GM18517 (cell line): ENCODE results near the gene CCDC85A.

Experiments
- ATAC-seq: cut with Tn5 transposase; IDR thresholded peaks from one replicate; pipeline ENCODE4 v1.9.1; 2021; ENCODE audit warnings: mild to moderate bottlenecking, moderate library complexity; ENCODE audit not compliant: unreplicated experiment

CCDC85A gene

DNA sequence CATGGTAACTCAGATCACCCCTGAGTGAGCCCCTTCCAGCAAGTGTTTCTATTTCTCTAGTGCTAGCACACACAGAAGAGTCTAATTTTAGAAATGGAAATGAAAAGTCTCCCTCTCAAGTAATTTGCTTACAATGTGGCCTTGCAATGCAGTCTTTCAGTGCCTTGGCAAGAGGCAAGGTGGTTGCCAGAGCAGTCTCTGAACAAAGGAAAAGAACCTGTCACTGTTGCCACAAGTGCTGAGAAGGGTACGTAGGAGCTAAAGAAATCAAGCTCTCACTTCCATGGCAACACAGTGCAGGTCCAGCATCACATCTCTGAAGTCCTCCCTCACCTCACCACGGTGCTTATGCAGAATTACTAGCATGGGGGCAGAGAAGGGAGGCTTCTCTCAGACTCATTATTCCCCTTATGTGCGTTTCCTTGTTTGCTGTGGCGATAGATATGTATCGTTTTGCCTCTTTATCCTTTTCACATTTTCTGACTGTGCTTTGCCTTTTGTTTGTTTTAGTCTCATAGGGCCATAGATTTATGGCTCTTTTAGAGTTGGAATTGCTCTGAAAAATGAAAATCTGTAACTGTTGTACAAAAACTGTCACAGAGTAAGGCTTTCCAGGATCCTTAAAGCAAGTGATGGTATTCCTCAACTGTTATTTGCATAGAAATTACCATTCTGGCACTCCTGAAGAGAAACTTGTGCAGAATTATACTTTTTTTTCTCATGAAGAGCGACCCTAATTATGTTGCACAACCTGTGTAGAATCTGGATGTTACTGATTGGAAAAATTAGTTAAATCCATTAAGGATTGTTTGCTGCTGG lies 164.8 kb downstream of the CCDC85A start:
- peak; percentile 43 for ATAC-seq

DNA sequence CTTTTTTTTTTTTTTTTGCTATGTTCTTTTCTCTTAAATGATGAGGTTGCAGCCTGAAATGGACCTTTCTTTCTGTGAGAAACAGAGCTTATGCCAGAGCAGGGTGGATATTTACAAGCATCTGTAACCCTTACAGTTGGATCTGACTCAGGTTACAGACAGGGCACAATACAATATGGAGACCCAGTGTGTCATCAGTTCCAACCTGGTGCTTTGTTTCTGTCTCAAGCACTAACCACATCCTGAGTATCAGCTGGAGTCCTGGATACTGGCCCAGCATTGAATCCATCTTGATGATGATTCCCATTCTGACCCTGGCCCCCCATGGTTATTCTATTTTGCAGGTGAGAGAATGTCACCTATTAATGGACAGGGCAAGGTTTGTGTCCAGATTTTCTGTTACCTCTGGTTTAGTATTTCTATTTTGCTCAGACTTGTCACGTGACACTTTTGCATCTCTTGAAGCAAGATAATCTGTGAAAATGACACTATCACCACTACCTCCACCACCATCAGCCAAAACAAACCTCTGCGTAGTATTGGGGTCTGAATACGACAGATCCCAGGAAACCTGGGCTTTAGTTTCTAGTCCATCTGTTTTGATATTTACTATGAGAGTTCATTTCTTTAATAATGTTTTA lies 174.0 kb downstream of the CCDC85A start:
- ATAC-seq: no peak

DNA sequence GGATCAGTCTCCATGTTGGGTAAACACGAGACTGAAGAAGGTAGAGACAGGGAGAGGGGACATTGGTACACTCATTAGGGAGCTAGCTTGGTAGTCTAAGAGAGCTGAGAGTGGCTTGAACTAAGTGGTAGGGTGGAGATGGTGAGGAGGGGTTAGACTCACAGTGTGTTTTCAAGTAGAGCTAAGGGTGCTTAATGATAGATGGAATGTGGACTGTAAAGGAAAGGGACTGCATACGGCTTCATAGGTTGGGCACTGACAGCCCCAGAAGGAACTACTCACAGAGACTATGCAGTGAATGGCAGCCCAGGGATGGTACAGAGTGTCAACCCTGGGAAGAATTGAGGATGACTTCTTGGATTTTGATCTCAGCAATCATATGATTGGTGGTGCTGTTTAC lies 178.1 kb downstream of the CCDC85A start:
- ATAC-seq: no peak

DNA sequence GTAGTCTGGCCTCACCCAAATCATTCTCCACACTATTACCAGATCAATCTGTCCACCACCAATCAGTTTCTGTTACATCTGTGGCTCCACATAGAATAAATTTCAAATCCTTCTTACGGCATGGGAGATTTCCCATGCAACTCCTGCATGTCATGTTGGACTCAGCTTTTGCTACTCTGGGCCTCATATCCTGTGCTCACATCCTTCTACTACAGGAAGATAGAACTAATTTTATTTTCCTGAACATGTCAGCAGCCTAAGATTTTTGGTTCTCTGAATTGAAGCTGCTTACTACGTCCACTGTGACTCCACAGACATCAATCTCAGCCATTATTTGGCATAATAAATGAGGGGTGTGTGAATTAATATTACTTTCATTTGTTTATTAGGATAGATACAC lies 181.1 kb downstream of the CCDC85A start:
- ATAC-seq: no peak

DNA sequence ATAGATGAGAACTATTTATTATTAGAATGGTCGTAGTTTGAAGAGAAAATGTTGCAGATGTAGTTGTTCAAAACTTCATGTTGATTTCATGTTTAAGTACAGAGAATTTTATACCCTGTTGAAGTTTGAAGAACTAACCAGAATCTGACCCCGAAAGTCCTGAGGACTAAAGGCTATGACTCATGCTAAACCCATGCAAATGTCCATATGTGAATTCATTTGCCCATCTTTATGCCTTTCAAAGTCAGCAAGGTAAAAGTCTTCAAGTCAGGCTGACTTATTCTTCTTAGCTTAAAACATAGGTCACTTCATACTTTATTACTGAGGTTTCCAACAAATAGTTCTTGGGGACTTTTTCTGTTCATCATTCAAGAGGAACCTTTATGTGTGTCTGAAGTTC lies 185.5 kb downstream of the CCDC85A start:
- ATAC-seq: no peak

DNA sequence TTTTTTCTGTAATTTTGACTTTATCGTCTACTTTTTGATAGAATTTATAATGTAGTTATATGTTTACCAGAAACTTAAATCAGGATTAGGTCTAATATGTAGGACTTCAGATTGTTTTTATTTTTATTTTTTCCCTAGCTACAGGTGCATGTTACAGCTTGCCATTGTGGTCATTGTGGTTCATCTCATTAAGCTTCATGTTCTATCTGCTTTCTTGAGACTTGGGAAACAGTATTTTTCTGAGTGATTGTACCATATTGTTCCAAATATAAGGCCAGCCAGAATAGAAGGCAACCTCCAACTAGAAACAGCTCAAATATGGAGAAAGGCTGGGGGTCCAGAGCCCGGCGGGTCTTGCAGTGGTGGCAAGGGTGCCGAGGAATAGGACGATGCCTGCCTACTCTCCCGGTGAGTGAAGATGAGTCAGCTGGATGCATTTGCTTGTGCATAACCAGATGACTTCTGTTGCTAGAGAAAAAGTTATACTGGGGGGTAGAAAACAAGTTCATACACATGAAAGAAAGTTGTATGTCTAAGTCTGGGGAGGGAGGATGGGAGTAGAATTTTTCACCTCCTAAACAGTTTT lies 188.4 kb downstream of the CCDC85A start:
- ATAC-seq: no peak

DNA sequence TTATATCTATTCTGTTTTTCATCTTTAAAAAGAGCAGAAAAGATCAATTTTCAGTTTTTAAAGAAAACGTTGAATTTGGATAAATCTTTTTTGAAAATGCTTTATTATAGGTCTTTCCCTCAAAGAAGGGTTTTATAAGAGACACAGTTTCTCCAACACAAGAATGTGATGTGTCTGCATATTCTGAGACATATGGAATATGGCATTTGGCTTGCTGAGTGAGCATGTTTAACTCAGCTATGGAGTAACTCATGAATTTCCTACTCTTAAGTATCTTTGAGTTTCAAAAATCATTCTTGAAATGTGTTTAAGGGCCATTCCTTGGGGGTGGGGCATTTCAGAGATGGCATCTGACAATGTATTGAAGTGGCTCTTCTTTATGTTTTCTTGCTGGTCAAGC lies 191.5 kb downstream of the CCDC85A start:
- no peak for ATAC-seq

DNA sequence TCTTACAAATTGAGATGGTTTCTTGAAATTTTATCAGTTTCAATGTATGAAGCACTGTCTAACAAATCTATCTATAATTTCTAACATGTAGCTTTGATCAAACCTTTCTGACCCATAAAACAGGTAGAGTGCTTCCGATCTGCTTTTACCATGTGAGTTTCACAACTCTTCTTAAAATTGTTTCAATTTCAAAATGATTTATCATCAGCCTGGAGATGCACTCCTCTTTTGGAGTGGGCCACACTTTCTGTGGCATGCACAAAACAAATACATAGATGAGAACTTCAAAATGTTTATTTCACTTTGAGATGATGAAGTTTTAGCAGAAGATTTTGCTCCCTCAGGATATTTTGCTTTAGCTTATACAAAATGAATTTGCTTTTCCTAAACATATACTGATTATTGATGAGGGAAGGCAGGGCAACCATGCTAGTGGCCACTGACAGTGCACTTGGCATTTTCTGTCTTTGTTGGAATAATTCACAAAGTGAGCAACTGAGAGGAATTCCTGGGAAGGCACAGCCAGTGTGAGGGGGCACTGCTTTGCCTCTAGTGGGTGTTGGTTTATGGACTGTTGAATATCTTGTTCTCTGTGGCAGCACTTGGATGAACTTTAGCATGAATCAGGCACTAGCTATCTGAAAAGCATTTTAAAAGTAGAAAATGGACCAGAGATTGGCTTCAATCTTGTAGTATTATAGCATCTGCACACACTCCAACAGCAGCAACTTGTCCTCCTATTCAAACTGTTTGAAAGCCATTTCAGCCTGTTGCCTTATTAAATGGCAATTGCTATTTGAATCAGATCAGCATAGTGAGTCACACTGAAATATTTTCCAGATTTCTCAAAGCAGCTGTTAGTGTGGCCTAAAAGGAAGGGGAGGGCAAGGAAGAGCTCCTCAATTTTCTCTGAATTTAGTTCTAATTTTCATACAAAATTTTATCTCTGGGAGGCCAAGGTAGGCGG lies 193.2 kb downstream of the CCDC85A start:
- no peak for ATAC-seq

DNA sequence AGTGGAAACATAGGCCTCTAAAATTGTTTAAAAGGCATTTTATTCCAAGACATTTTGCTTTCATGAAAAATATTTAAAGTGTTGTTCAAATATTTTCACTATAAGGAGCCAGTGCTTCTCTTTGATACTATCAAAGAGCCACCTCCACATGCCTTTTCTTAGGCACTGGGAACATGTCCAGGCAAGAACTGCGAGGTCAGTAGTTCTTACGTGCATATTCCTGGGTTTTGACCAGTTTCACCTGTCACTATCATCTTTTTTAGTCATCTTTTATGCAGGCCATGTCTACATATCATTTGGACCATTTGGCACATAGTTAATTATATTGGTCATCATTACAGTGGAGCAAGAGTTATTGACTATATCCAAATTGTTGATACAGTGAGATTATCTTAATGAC lies 195.3 kb downstream of the CCDC85A start:
- no peak for ATAC-seq

DNA sequence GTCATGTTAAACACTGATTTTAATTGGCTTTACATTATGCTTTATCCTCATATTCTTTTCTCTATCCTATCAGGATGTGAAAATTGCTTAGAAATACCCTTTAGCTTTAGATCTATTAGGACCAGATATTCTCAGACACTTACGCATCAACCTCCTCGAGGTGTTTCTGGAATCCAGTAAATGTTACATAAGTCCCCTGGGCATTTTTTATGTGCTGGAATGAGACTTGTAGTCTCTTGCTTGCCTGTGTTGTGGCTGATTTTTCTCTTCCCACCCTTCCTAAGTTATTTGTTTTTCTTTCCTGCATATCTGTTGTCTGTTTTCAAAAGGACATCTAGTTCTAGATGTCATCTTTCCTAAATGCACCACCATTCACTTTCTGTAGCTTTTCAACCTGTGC lies 197.1 kb downstream of the CCDC85A start:
- ATAC-seq: no peak

DNA sequence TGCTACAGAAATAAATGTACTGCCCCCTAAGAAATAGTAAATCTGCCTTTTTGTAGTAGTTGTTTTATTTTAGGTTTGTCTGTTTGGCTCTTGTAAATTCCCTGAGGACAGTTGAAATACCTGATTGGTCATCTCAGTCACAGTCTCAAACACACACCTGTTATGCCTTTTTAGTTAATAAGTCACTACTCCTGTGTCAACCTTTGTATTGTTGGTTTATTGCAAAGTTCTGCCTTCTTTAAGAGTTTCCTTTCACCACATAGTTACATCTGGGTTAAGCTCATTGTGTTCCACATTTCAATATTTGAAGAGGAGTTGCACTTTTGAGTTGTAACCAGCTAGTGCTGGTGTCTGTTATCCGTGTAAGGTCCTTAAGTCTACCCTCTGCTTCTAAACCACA lies 198.7 kb downstream of the CCDC85A start:
- ATAC-seq: no peak

DNA sequence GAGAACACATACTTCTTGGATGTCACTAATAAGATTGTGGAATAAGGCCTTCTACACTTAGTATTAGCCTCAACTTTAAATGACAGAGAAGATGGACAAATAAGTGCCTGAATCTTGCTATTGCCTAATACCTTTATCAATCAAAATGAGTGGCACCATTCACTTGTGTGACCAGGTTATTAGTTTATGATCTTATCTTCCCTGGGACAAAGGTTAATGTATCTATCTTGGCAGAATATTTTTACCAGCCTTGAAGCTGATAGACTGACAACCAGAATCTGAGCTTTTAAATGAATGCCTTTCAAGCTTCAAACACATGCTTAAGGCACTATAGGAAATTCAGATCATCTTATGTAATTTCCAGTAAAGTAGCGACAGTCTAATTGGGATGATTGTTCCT lies 202.9 kb downstream of the CCDC85A start:
- ATAC-seq: no peak

DNA sequence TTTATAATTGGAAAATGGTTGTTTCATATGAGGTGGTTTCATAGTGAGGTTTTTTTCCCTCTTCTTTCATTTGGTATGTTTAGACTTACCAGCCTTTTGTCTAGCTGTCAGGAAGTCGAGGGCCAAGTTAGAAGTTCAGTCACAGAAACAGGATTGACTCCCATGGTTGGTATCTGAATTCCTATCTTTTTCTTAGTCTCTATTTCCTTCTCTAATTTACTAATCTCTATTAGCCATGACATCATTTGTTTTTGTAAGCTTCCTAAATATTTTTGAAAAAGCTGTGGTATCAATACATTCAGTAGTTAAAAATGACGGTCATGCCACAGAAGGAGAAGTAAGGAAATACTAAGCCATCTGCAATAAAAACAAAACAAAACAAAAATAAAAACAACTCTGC lies 206.9 kb downstream of the CCDC85A start:
- ATAC-seq: no peak

DNA sequence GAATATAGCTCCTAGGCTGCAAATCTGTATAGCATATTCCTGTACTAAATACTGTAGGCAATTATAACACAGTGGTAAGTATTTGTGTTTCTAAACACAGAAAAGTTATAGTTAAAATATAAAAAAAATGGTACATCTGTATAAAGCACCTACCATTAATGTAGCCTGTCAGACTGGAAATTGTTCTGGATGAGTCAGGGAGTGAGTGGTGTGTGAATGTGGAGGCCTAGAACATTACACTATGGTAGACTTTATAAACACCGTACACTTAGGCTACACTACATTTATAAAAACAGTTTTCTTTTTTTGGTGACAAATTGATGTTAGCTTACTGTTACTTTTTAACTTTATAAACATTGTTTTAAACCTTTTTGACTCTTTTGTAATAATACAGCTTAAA lies 226.3 kb downstream of the CCDC85A start:
- ATAC-seq: no peak

DNA sequence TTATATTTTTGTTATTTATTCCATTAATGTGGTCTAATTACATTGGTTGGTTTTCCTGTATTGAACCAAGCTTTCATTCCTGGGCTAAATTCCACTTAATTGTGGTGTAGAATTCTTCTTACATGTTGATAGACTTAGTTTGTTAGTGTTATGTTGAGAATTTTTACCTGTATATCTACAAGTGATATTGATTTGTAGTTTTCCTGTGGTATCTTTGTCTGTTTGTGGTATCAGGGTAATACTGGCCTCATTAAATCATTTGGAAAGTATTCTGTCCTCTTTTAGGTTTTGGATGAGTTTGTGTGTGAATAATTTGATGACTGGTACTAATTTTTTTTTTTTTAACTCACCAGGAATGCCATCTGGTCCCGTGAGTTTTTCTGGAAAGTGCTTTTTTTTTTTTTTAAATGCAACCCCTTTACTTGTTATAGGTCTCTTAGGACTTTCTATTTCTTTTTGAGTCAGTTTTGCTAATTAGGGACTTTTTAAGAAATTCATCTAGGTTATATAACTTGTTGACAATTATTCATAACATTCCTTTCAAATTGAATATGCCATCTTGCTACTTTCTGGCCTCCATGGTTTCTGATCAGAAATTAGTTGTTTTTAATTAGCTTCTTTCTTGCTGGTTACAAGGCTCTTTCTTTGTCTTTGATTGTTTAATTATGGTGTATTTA lies 232.8 kb downstream of the CCDC85A start:
- peak; percentile 75 for ATAC-seq
